Stimulated activated effector memory CD8-positive, alpha-beta T cell treated with anti-CD3 and anti-CD28 coated beads, Interleukin-12 subunit alpha, Interleukin-12 subunit beta, amount 100 ng/mL, for 72 hours (primary cell): ENCODE data around the gene IFITM5.

ENCODE experiments used
- ATAC-seq: fragments of 150-1000 bp; cut with Tn5 transposase; 2 replicates; pipeline ENCODE4 v1.10.0; 2021
- DNase-seq, 2 donors: peaks; one replicate each; pipeline ENCODE4 v3.0.0; 2021 to 2022; ENCODE audit warnings: low spot score in 2 of 2
- H3K27ac Mint-ChIP-seq: one replicate; pipeline ENCODE4 v1.8.0; 2022; ENCODE audit warnings: mild to moderate bottlenecking, mixed read lengths
- H3K36me3 Mint-ChIP-seq: one replicate; pipeline ENCODE4 v1.8.0; 2022; ENCODE audit warnings: mild to moderate bottlenecking, mixed read lengths
- H3K4me1 Mint-ChIP-seq: one replicate; pipeline ENCODE4 v1.8.0; 2022; ENCODE audit warnings: mixed read lengths
- H3K4me3 Mint-ChIP-seq: one replicate; pipeline ENCODE4 v1.8.0; 2022; ENCODE audit warnings: mild to moderate bottlenecking, mixed read lengths
- H3K9me3 Mint-ChIP-seq: one replicate; pipeline ENCODE4 v1.8.0; 2022; ENCODE audit warnings: mixed read lengths

Gene IFITM5

GRCh38 chr11:257766-258493 lies 41.4 kb downstream of the IFITM5 start:
- Mint-ChIP-seq H3K27ac (peak overlapping the region; percentile 76), H3K4me3 (no peak overlapping the region), H3K4me1 (no peaks in the 10 kb centered on the region), H3K36me3 (peaks cover 13% of the 10 kb centered on the region), H3K9me3 (no peaks in the 10 kb centered on the region)
- no peak for DNase-seq
- ATAC-seq, result no peak

DNA sequence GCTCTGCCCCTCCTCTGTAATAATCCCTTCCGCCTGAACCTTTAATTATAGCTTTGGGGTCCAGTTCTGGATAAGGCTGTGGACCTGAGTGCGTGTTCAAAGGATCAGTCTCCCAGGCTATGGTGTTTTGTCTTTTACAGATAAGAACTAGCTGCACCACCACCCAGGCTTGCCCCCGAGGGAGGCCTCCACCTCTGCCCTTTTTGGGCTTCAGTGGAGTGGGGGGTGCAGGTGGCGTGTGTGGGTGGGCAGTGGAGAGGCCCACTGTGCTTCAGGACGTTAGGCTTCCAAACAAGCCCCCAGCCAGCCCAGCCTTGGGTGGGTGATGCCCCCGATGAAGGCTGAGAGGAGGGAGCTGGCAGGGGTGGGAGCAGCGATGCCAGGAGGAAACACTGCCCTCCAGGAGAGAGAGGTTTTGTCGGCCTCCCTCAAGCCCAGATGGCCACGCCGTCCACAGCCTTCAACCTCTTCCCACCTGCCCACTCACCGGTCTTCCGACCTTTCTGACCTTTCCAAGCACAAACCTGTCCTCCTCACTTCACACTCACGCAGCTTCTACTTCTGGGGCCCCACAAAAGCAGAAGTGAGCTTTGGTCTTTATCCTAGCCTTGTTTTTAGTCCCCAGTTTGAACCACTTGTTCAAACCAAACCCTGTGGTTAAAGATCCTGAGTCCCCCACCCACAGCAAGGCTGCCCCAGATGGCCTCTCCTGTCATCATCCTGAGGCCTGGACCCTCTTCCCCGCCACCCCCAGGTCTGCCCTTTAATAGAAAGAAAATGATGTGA lies 42.2 kb downstream of the IFITM5 start:
- H3K4me3 Mint-ChIP-seq, result no peak overlapping the region
- H3K9me3 Mint-ChIP-seq, result no peaks in the 10 kb centered on the region
- DNase-seq (no peak), ATAC-seq (no peak)
- H3K4me1 Mint-ChIP-seq, result no peaks in the 10 kb centered on the region
- H3K36me3 Mint-ChIP-seq, result peaks cover 21% of the 10 kb centered on the region
- H3K27ac Mint-ChIP-seq, result no peak overlapping the region

- ATAC-seq, result no peak
- no peaks in the 10 kb centered on the region for H3K9me3 Mint-ChIP-seq
- no peak overlapping the region for H3K4me3 Mint-ChIP-seq
- H3K36me3 Mint-ChIP-seq, result peaks cover 34% of the 10 kb centered on the region
- no peak for DNase-seq
- no peaks in the 10 kb centered on the region for H3K4me1 Mint-ChIP-seq
- no peak overlapping the region for H3K27ac Mint-ChIP-seq
Measured at GRCh38 chr11:255816-256215, 43.5 kb downstream of the IFITM5 start.

DNA sequence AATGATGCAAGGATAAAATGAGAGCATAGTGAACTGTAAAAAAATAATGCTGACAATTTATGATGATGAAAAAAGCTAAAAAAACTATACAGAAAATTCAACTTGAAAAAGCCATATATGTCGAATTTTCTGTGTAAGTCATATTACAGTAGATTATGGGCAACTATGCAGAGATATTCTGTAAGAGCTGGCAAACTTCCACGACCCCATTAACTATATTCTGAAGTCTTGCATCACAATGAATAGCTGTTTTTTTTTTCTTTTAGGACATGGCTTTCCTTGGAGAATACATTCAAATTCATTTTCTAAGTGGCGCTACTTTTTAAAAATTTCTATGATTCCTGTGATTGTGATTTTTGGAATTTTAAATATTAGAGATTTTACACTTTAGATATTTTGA lies 44.1 kb downstream of the IFITM5 start:
- DNase-seq, result no peak
- H3K36me3 Mint-ChIP-seq, result peaks cover 41% of the 10 kb centered on the region
- H3K4me1 Mint-ChIP-seq, result no peaks in the 10 kb centered on the region
- no peak overlapping the region for H3K4me3 Mint-ChIP-seq
- ATAC-seq, result no peak
- no peak overlapping the region for H3K27ac Mint-ChIP-seq
- H3K9me3 Mint-ChIP-seq, result no peaks in the 10 kb centered on the region

DNA sequence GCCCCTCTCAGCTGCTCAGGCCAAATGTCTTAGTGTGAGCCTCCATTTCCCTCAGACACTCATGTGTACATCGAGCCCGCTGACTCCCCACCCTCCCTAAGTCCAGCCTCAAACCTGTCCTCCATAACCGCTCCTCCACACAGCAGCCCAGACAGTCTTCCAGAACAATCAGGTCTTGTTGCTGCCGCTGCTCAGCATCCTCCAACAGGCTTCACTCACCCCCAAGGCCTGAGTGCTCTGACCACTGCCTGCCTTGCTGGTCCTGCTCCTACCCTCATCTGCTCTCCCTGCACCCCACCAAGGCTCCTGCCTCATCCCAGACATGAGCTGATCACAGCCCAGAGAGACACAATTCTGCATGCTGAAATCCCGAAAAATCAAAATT lies 45.4 kb downstream of the IFITM5 start:
- no peak for DNase-seq
- no peak for ATAC-seq
- H3K4me3 Mint-ChIP-seq, result no peak overlapping the region
- peaks cover 6% of the 10 kb centered on the region for H3K4me1 Mint-ChIP-seq
- no peak overlapping the region for H3K27ac Mint-ChIP-seq
- peaks cover 54% of the 10 kb centered on the region for H3K36me3 Mint-ChIP-seq
- H3K9me3 Mint-ChIP-seq, result no peaks in the 10 kb centered on the region

GRCh38 chr11:253160-253885 lies 46.0 kb downstream of the IFITM5 start:
- Mint-ChIP-seq H3K4me3 (no peak overlapping the region), H3K9me3 (no peaks in the 10 kb centered on the region), H3K4me1 (peaks cover 8% of the 10 kb centered on the region), H3K36me3 (peaks cover 59% of the 10 kb centered on the region), H3K27ac (no peak overlapping the region)
- ATAC-seq (no peak), DNase-seq (no peak)

GRCh38 chr11:252666-253065 lies 46.7 kb downstream of the IFITM5 start:
- H3K9me3 Mint-ChIP-seq, result no peaks in the 10 kb centered on the region
- H3K4me3 Mint-ChIP-seq, result no peak overlapping the region
- H3K27ac Mint-ChIP-seq, result peak overlapping the region; percentile 43
- peaks cover 66% of the 10 kb centered on the region for H3K36me3 Mint-ChIP-seq
- H3K4me1 Mint-ChIP-seq, result peaks cover 8% of the 10 kb centered on the region
- no peak for DNase-seq
- ATAC-seq, result no peak

DNA sequence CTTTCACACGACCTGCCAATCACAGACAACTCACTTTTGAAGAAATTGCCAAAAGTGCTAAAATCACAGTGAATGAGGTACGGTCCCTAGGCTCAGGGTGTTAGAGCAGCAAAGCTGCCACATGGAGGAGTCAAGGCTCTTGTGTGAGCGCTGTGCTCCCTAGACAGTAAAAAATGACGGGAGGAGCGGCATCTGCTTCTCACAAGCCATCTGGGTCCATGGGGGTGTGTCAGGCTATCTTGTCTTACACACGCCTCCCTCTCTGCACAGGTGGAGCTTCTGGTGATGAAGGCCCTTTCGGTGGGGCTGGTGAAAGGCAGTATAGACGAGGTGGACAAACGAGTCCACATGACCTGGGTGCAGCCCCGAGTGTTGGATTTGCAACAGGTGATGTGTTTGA lies 47.8 kb downstream of the IFITM5 start:
- DNase-seq (no peak), ATAC-seq (no peak)
- Mint-ChIP-seq H3K9me3 (no peaks in the 10 kb centered on the region), H3K4me3 (no peak overlapping the region), H3K4me1 (peaks cover 8% of the 10 kb centered on the region), H3K27ac (no peak overlapping the region), H3K36me3 (peaks cover 77% of the 10 kb centered on the region)

GRCh38 chr11:250740-251299 lies 48.5 kb downstream of the IFITM5 start:
- Mint-ChIP-seq H3K27ac (peak overlapping the region; percentile 20), H3K4me3 (no peak overlapping the region), H3K9me3 (no peaks in the 10 kb centered on the region), H3K4me1 (peaks cover 8% of the 10 kb centered on the region), H3K36me3 (peaks cover 84% of the 10 kb centered on the region)
- DNase-seq, result peak; percentile 48 to 84
- peak; percentile 93 for ATAC-seq

DNA sequence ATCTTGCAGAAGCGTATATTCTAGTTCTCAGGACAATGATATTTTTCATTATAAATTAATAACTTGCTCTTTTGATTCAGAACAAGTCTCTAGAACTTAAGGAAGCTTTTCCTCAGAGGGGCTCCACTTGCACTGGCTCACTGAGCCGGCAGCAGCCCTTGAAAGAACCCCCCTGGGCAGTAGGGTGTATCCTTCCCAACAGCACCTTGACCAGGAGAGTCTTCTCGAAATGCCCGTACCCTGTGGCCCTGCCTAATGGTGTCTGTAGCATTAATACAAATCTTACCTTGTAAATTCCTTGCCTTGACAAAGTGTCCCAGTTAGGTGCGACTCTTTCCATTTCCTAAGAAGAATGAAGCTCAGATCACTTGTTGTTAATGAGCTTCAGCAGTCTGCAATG lies 49.1 kb downstream of the IFITM5 start:
- Mint-ChIP-seq H3K9me3 (no peaks in the 10 kb centered on the region), H3K4me1 (peaks cover 11% of the 10 kb centered on the region), H3K27ac (peak overlapping the region; percentile 20)

GRCh38 chr11:249062-249461 lies 50.3 kb downstream of the IFITM5 start:
- Mint-ChIP-seq H3K27ac (peak overlapping the region; percentile 2), H3K36me3 (peaks cover 100% of the 10 kb centered on the region), H3K4me1 (peaks cover 14% of the 10 kb centered on the region), H3K9me3 (no peaks in the 10 kb centered on the region), H3K4me3 (no peak overlapping the region)
- no peak for ATAC-seq
- DNase-seq, result no peak

More for the DNA sequence above, 49.1 kb downstream of the IFITM5 start:
- Mint-ChIP-seq H3K36me3 (peaks cover 90% of the 10 kb centered on the region), H3K4me3 (no peak overlapping the region)
- DNase-seq, result no peak
- ATAC-seq, result no peak
